ENCODE data around the gene ANAPC13. TPM values are rescaled to one million over a fixed set of nuclear protein-coding genes. Genes with fewer than 3 reads are reported as not detected.

ANAPC13 gene
- total and polyA plus RNA-seq, 2 of the 13 experiments (the other 11 are each of a cell fraction or from before 2014, with no cell fraction given): 48.7 to 69.1 TPM

DNA sequence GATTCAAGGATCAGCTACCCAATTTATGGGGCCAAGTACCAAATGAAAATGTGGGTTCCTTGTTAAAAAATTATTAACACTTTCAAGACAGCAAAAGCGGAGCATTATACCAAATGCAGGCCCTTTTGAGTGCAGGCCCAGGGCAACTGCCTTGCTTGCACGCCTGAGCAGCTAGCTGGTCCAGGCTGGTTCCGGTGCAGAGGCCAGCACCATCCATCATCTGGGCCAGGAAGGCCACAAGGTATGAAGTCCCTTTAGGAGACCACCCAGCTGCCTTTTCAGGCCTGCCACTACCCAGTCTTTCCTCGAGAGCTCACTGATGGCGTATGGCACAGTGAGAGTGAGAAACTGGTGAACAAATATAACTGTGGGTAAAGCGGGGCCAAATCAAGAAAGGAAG is 13.0 kb downstream of the ANAPC13 start:
- TF ChIP-seq NFRKB (IDR thresholded peaks at IDR 0.05) (no peak), HES4 (CRISPR knock-in tag; IDR thresholded peaks at IDR 0.05; ENCODE audit: borderline replicate concordance) (no peak), ZNF510 (CRISPR knock-in tag; IDR thresholded peaks at IDR 0.05; ENCODE audit: low read depth) (no peak), ZFP37 (CRISPR knock-in tag; IDR thresholded peaks at IDR 0.05; ENCODE audit: borderline replicate concordance) (no peak), ZFP41 (CRISPR knock-in tag; IDR thresholded peaks at IDR 0.05; ENCODE audit: borderline replicate concordance) (no peak)
- TF ChIP-seq, protein P1, sequence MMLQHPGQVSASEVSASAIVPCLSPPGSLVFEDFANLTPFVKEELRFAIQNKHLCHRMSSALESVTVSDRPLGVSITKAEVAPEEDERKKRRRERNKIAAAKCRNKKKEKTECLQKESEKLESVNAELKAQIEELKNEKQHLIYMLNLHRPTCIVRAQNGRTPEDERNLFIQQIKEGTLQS (CRISPR knock-in tag; IDR thresholded peaks at IDR 0.05): no peak
- TF ChIP-seq, protein P2, sequence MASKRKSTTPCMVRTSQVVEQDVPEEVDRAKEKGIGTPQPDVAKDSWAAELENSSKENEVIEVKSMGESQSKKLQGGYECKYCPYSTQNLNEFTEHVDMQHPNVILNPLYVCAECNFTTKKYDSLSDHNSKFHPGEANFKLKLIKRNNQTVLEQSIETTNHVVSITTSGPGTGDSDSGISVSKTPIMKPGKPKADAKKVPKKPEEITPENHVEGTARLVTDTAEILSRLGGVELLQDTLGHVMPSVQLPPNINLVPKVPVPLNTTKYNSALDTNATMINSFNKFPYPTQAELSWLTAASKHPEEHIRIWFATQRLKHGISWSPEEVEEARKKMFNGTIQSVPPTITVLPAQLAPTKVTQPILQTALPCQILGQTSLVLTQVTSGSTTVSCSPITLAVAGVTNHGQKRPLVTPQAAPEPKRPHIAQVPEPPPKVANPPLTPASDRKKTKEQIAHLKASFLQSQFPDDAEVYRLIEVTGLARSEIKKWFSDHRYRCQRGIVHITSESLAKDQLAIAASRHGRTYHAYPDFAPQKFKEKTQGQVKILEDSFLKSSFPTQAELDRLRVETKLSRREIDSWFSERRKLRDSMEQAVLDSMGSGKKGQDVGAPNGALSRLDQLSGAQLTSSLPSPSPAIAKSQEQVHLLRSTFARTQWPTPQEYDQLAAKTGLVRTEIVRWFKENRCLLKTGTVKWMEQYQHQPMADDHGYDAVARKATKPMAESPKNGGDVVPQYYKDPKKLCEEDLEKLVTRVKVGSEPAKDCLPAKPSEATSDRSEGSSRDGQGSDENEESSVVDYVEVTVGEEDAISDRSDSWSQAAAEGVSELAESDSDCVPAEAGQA (IDR thresholded peaks at IDR 0.05; ENCODE audit: low read depth): no peak
- TF ChIP-seq, protein P2 (CRISPR knock-in tag; IDR thresholded peaks at IDR 0.05; ENCODE audit: borderline replicate concordance): no peak
- TF ChIP-seq, protein P3, sequence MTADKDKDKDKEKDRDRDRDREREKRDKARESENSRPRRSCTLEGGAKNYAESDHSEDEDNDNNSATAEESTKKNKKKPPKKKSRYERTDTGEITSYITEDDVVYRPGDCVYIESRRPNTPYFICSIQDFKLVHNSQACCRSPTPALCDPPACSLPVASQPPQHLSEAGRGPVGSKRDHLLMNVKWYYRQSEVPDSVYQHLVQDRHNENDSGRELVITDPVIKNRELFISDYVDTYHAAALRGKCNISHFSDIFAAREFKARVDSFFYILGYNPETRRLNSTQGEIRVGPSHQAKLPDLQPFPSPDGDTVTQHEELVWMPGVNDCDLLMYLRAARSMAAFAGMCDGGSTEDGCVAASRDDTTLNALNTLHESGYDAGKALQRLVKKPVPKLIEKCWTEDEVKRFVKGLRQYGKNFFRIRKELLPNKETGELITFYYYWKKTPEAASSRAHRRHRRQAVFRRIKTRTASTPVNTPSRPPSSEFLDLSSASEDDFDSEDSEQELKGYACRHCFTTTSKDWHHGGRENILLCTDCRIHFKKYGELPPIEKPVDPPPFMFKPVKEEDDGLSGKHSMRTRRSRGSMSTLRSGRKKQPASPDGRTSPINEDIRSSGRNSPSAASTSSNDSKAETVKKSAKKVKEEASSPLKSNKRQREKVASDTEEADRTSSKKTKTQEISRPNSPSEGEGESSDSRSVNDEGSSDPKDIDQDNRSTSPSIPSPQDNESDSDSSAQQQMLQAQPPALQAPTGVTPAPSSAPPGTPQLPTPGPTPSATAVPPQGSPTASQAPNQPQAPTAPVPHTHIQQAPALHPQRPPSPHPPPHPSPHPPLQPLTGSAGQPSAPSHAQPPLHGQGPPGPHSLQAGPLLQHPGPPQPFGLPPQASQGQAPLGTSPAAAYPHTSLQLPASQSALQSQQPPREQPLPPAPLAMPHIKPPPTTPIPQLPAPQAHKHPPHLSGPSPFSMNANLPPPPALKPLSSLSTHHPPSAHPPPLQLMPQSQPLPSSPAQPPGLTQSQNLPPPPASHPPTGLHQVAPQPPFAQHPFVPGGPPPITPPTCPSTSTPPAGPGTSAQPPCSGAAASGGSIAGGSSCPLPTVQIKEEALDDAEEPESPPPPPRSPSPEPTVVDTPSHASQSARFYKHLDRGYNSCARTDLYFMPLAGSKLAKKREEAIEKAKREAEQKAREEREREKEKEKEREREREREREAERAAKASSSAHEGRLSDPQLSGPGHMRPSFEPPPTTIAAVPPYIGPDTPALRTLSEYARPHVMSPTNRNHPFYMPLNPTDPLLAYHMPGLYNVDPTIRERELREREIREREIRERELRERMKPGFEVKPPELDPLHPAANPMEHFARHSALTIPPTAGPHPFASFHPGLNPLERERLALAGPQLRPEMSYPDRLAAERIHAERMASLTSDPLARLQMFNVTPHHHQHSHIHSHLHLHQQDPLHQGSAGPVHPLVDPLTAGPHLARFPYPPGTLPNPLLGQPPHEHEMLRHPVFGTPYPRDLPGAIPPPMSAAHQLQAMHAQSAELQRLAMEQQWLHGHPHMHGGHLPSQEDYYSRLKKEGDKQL (CRISPR knock-in tag; IDR thresholded peaks at IDR 0.05; ENCODE audit: low read depth): no peak
- TF ChIP-seq, protein P4, sequence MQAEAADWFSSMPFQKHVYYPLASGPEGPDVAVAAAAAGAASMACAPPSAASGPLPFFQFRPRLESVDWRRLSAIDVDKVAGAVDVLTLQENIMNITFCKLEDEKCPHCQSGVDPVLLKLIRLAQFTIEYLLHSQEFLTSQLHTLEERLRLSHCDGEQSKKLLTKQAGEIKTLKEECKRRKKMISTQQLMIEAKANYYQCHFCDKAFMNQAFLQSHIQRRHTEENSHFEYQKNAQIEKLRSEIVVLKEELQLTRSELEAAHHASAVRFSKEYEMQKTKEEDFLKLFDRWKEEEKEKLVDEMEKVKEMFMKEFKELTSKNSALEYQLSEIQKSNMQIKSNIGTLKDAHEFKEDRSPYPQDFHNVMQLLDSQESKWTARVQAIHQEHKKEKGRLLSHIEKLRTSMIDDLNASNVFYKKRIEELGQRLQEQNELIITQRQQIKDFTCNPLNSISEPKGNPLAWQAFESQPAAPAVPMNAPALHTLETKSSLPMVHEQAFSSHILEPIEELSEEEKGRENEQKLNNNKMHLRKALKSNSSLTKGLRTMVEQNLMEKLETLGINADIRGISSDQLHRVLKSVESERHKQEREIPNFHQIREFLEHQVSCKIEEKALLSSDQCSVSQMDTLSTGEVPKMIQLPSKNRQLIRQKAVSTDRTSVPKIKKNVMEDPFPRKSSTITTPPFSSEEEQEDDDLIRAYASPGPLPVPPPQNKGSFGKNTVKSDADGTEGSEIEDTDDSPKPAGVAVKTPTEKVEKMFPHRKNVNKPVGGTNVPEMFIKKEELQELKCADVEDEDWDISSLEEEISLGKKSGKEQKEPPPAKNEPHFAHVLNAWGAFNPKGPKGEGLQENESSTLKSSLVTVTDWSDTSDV (CRISPR knock-in tag; IDR thresholded peaks at IDR 0.05): no peak
- H3K27ac ChIP-seq (ENCODE audit: extremely low read length, insufficient read depth, low read length): no peak overlapping the region
- no peak for FAIRE-seq

More for the DNA sequence above, 13.0 kb downstream of the ANAPC13 start:
- Histone ChIP-seq H3K27me3 (ENCODE audit: control insufficient read depth in 1 of 2, insufficient read depth in 2 of 2, low read length in 2 of 2) (no peaks in the 10 kb centered on the region), H3K4me2 (ENCODE audit: low read depth, low read length) (no peak overlapping the region), H3K9ac (ENCODE audit: insufficient read depth, low read depth, low read length) (no peak overlapping the region), H4K20me1 (ENCODE audit: insufficient read depth, low read length) (no peaks in the 10 kb centered on the region), H3K4me1 (ENCODE audit: insufficient read depth, low read length) (peaks cover 17% of the 10 kb centered on the region), H3K9me3 (ENCODE audit: low read length) (no peaks in the 10 kb centered on the region), H3K4me3 (replicated peaks in 1 of 3; ENCODE audit: insufficient read depth in 1 of 3, low read depth in 2 of 3, low read length in 3 of 3) (no peak overlapping the region), H3K79me2 (ENCODE audit: insufficient read depth, low read length) (no peaks in the 10 kb centered on the region), H3K36me3 (replicated peaks in 1 of 2; ENCODE audit: control insufficient read depth in 1 of 2, insufficient read depth in 2 of 2, low read length in 2 of 2) (peaks cover 0 to 17% of the 10 kb centered on the region in 2 experiments; a peak in 2 of 5 replicates), H2AFZ (ENCODE audit: low read length) (no peak overlapping the region)
- WGBS (ENCODE audit: low lambda C conversion rate): 96% methylated on average over 4 of the region's 6 CpGs
- no peak for DNase-seq (ENCODE audit: low spot score)
- ChIA-PET CTCF (ENCODE audit: low intra/inter-chr PET ratio, low total read pairs) (interaction anchor here (2.6 kb wide), 1 partner anchor 164 kb away, joined by 48 read pairs; no protein-coding TSS in a partner anchor), POLR2A (interaction anchor here (1.6 to 1.7 kb wide), 2 partner anchors 163 to 164 kb away, joined by 4 to 11 read pairs; no protein-coding TSS in a partner anchor)
- no peak for ATAC-seq
- BruUV-seq (replicated peaks): no TSS peak
- intact Hi-C loops (cut with micrococcal nuclease; ENCODE audit: unreplicated experiment) (loop anchor here (5.0 kb wide), 2 partner anchors 96 to 261 kb away; no protein-coding TSS in a partner anchor), in situ Hi-C loops (cut with HindIII; ENCODE audit: extremely low pct_ligation_motif_present, low pct_unique_long_range_greater_than_20kb) (loop anchor here (5.0 to 10.0 kb wide), 2 partner anchors 166 to 258 kb away; no protein-coding TSS in a partner anchor)

Measured in HepG2 (cell line).